SK-N-MC (cell line): ENCODE measurements around the gene TUT4.

Experiments used
- EZH2 ChIP-seq: fragments of 200-600 bp; sonication (generic); IDR thresholded peaks from one replicate; pipeline ENCODE4 v1.6.1; 2017; ENCODE audit warnings: antibody characterized with exemption
- POLR2AphosphoS5 ChIP-seq: IDR thresholded peaks from 2 replicates; pipeline ENCODE4 v1.6.1; 2012; ENCODE audit warnings: mild to moderate bottlenecking, low read depth, low read length, borderline replicate concordance

DNA sequence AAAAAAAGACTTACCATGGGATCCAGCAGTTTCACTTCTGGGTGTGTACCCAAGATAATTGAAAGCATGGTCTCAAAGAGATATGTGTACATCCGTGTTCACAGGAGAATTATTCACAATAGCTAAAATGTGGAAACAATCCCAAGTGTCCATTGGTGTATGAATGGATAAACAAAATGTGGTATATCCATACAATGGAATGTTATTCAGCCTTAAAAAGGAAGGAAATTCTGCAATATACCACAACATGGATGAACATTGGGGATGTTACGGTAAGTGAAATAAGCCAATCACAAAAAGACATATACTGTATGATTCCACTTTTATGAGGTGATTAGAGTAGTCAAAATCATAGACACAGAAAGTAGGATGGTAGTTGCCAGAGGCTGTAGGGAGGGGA lies 7.0 kb upstream of the TUT4 start:
- TF ChIP-seq POLR2AphosphoS5 (no peak), EZH2 (no peak)
